ENCODE measurements around the gene LCNL1. TPM values are rescaled to one million over a fixed set of nuclear protein-coding genes. Genes with fewer than 3 reads are reported as not detected.
"Not testable (repeated sequence)": the region's sequence is repeated elsewhere in the genome, so short reads cannot be mapped to it uniquely, and the experiment has no call there.

The LCNL1 gene
- total RNA-seq, 1 donor from 2014 or later: 0.45 TPM

DNA sequence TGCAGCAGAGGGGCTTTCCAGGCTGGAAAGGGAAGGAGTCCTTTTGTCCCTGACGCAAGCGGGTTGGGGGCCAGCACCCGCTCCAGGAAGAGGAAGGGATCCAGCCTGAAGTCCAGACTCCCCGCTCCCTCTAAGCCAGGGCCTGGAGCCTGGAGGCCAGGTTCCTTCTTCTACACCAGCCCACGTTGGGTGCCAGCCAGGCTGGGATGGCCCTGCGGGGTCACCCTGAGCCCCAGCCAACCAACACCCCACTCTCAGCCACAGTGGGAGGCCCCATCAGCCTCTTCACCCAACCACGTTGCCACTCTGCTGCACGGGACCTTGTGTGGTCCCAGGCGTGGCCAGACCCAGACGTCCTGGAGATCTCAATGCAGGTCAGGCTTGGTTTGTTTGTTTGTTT is 50.1 kb downstream of the LCNL1 start:
- DNase-seq (ENCODE audit: low read depth): no peak
- Histone ChIP-seq H3K27ac (ENCODE audit: low read depth, low read length) (no peak overlapping the region), H2AFZ (ENCODE audit: low read depth, low read length) (no peak overlapping the region), H3K27me3 (ENCODE audit: insufficient read depth, low read length) (no peaks in the 10 kb centered on the region), H3K36me3 (ENCODE audit: insufficient read depth, low read length) (no peaks in the 10 kb centered on the region), H3K4me3 (ENCODE audit: insufficient read depth, low read depth, low read length) (no peak overlapping the region), H3K4me2 (ENCODE audit: low read length) (no peak overlapping the region), H3K79me2 (ENCODE audit: insufficient read depth, low read length) (no peaks in the 10 kb centered on the region), H4K20me1 (ENCODE audit: insufficient read depth, low read length) (peaks cover 7% of the 10 kb centered on the region), H3K4me1 (ENCODE audit: insufficient read depth, low read length) (peaks cover 9% of the 10 kb centered on the region), H3K9me3 (ENCODE audit: insufficient read depth, low read depth, low read length) (no peaks in the 10 kb centered on the region), H3K9ac (ENCODE audit: low read length) (no peak overlapping the region)
- Mint-ChIP-seq H3K4me3 (ENCODE audit: unreplicated experiment) (no peak overlapping the region), H3K9me3 (ENCODE audit: unreplicated experiment) (no peaks in the 10 kb centered on the region), H3K36me3 (ENCODE audit: low read depth, unreplicated experiment) (peaks cover 4% of the 10 kb centered on the region), H3K27me3 (ENCODE audit: low read depth, unreplicated experiment) (peaks cover 3% of the 10 kb centered on the region), H3K4me1 (ENCODE audit: low read depth, unreplicated experiment) (no peaks in the 10 kb centered on the region), H3K27ac (ENCODE audit: unreplicated experiment) (no peak overlapping the region)
- TF ChIP-seq, protein P1, sequence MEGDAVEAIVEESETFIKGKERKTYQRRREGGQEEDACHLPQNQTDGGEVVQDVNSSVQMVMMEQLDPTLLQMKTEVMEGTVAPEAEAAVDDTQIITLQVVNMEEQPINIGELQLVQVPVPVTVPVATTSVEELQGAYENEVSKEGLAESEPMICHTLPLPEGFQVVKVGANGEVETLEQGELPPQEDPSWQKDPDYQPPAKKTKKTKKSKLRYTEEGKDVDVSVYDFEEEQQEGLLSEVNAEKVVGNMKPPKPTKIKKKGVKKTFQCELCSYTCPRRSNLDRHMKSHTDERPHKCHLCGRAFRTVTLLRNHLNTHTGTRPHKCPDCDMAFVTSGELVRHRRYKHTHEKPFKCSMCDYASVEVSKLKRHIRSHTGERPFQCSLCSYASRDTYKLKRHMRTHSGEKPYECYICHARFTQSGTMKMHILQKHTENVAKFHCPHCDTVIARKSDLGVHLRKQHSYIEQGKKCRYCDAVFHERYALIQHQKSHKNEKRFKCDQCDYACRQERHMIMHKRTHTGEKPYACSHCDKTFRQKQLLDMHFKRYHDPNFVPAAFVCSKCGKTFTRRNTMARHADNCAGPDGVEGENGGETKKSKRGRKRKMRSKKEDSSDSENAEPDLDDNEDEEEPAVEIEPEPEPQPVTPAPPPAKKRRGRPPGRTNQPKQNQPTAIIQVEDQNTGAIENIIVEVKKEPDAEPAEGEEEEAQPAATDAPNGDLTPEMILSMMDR (IDR thresholded peaks at IDR 0.05; ENCODE audit: insufficient read depth, low read depth, low read length): no peak
- TF ChIP-seq EZH2 (IDR thresholded peaks at IDR 0.05; ENCODE audit: insufficient read depth, low read length): no peak
- FAIRE-seq: no peak

DNA sequence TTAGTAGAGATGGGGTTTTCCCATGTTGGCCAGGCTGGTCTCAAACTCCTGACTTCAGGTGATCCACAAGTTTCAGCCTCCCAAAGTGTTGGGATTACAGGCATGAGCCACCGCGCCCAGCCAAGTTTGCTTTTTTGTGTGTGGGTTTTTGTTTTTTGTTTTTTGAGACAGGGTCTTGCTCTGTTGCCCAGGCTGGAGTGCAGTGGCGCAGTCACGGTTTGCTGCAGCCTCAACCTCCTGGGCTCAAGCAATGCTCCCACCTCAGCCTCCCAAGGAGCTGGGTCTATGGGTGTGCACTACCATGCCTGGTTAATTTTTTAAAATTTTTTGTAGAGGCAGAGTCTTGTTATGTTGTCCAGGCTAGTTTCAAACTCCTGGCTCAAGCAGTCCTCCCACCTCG is 50.7 kb downstream of the LCNL1 start:
- not testable (repeated sequence) for H3K9me3 ChIP-seq (ENCODE audit: insufficient read depth, low read depth, low read length); H3K27ac ChIP-seq (ENCODE audit: low read depth, low read length); H3K4me3 Mint-ChIP-seq (ENCODE audit: unreplicated experiment); H3K36me3 ChIP-seq (ENCODE audit: insufficient read depth, low read length); H4K20me1 ChIP-seq (ENCODE audit: insufficient read depth, low read length); H3K4me2 ChIP-seq (ENCODE audit: low read length); H3K9me3 Mint-ChIP-seq (ENCODE audit: unreplicated experiment); H3K4me1 Mint-ChIP-seq (ENCODE audit: low read depth, unreplicated experiment); H3K4me1 ChIP-seq (ENCODE audit: insufficient read depth, low read length); FAIRE-seq; H3K79me2 ChIP-seq (ENCODE audit: insufficient read depth, low read length); H3K4me3 ChIP-seq (ENCODE audit: insufficient read depth, low read depth, low read length); H3K27me3 ChIP-seq (ENCODE audit: insufficient read depth, low read length); H3K27me3 Mint-ChIP-seq (ENCODE audit: low read depth, unreplicated experiment); H2AFZ ChIP-seq (ENCODE audit: low read depth, low read length); H3K36me3 Mint-ChIP-seq (ENCODE audit: low read depth, unreplicated experiment); DNase-seq (ENCODE audit: low read depth); H3K9ac ChIP-seq (ENCODE audit: low read length)
- H3K27ac Mint-ChIP-seq (ENCODE audit: unreplicated experiment): peak overlapping the region; percentile 19

DNA sequence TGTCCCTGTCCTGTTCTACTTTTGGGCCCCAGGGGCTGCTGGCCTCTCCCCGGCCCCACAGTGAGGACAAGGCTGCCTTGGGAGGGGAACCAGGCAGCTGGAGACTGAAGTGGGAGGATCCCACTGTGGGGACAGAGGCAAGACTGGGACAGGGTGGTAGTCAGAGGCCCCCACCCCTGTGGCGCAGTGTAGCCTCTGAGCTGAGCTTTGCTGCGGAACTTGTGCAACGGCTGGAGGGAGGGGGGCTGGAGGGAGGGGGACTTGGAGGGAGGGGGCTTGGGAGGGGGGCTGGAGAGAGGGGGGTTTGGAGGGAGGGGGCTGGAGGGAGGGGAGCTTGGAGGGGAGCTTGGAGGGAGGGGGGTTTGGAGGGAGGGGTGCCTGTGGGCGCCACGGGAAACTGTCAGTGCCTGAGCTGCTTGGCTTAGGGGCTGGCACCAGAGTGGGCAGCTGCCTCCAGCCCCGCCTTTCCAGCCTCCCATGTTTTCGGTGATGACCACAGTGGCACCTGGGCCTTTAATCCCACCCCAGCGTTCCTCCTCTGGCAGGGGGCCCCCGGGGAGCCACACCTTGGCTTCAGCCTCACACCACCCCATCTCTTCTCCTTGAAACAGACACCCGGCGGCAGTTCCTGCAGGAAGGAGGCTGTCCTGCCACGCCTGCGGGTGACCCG is 51.4 kb downstream of the LCNL1 start:
- H3K36me3 ChIP-seq (ENCODE audit: insufficient read depth, low read length): no peaks in the 10 kb centered on the region

More for the DNA sequence above, 51.4 kb downstream of the LCNL1 start:
- Histone ChIP-seq H4K20me1 (ENCODE audit: insufficient read depth, low read length) (peaks cover 7% of the 10 kb centered on the region), H3K4me3 (ENCODE audit: insufficient read depth, low read depth, low read length) (no peak overlapping the region), H3K4me2 (ENCODE audit: low read length) (no peak overlapping the region), H3K27ac (ENCODE audit: low read depth, low read length) (no peak overlapping the region), H3K79me2 (ENCODE audit: insufficient read depth, low read length) (no peaks in the 10 kb centered on the region), H3K27me3 (ENCODE audit: insufficient read depth, low read length) (no peaks in the 10 kb centered on the region), H2AFZ (ENCODE audit: low read depth, low read length) (no peak overlapping the region), H3K4me1 (ENCODE audit: insufficient read depth, low read length) (peaks cover 2% of the 10 kb centered on the region), H3K9ac (ENCODE audit: low read length) (no peak overlapping the region), H3K9me3 (ENCODE audit: insufficient read depth, low read depth, low read length) (no peaks in the 10 kb centered on the region)
- Mint-ChIP-seq H3K4me3 (ENCODE audit: unreplicated experiment) (no peak overlapping the region), H3K27me3 (ENCODE audit: low read depth, unreplicated experiment) (peaks cover 3% of the 10 kb centered on the region), H3K9me3 (ENCODE audit: unreplicated experiment) (no peaks in the 10 kb centered on the region), H3K4me1 (ENCODE audit: low read depth, unreplicated experiment) (no peaks in the 10 kb centered on the region), H3K36me3 (ENCODE audit: low read depth, unreplicated experiment) (peaks cover 6% of the 10 kb centered on the region), H3K27ac (ENCODE audit: unreplicated experiment) (no peak overlapping the region)
- no peak for TF ChIP-seq EZH2 (IDR thresholded peaks at IDR 0.05; ENCODE audit: insufficient read depth, low read length)
- TF ChIP-seq, protein P1 (IDR thresholded peaks at IDR 0.05; ENCODE audit: insufficient read depth, low read depth, low read length): no peak
- FAIRE-seq: no peak
- DNase-seq (ENCODE audit: low read depth): no peak

Data from astrocyte (in vitro differentiated cells and primary cell).